ENCODE results near the gene GNAI3.

Gene GNAI3

DNA sequence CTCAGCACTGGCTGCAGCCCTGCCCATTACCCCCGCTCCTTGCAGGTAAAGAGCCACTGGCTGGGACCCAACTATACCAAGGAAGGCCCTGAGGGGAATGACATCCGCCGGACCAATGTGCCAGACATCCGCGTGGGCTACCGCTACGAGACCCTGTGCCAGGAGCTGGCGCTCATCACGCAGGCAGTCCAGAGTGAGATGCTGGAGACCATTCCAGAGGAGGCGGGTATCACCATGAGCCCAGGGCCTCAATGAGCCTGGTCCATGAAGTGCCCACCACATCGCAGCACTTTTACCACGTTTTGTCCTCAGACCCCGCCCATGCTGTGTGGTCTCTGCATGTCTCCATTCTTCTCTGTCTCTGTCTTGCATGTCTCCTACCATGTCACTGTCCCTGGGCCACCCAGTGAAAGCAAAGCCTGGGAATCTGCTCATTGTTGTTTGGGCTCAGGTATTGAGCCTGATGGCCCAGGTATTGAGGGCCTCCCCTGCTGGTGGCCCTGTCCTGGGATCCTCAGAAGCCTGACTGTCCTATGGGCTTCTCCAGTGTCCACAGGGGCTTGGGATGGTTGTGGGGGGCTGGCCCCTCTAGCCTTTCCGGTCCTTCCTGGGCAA, 82.6 kb downstream of the GNAI3 start:
- POLR2A ChIA-PET, result interaction anchor here (0.8 to 1.4 kb wide), 2 partner anchors 83 to 85 kb away, joined by 5 read pairs; partner anchors contain the start of gene GNAI3

DNA sequence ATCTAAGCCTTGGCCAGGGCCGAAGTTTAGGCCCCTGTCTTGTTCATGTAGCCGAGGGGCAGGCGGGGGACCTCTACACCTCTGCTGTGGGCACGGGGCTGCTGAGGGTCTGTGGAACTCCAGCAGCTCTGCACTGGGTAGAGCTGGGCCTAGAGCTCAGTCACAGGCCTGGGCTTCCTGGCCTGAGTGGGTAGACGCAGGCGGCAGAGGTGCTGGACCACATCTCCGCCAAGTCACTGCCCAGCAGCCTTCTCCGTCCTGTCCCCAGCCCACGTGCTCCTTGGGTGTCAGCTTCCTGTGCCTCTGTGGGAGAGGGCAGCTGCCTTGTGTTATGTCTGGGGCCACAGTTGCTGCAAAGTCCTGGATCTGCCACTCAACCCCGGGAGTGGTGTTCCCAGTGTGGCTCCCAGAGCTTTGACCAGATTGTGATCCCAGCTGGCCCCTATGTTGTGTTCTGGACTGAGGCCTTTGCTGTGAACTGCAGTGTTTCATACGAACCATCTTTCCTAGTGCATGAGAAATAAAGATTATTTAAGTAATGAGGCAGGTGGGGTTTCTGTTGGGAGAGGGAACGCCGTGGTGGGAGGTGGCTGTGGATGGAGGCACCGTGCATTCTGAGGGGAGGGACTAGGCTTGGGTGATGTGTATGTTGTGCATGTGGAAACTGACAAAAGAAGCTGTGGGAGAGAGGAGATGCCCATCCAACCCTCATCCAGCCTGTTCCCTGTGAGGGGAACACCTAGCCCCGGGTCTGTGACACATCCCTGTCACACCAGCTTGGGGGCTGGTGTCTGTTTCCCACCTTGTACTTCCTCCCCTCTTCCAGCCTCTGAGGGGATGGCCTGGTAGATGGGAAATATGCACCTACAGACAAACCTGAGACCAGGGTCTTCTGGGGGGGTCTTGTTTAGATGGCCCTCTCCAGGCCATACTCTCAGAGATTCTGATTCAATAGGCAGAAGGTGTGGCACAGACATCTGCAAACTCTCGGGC, 83.4 kb downstream of the GNAI3 start:
- POLR2A ChIA-PET, result interaction anchor here (1.4 kb wide), 1 partner anchor 83 kb away, joined by 5 read pairs; the partner anchor contains the start of gene GNAI3
- TF ChIP-seq, protein P1, sequence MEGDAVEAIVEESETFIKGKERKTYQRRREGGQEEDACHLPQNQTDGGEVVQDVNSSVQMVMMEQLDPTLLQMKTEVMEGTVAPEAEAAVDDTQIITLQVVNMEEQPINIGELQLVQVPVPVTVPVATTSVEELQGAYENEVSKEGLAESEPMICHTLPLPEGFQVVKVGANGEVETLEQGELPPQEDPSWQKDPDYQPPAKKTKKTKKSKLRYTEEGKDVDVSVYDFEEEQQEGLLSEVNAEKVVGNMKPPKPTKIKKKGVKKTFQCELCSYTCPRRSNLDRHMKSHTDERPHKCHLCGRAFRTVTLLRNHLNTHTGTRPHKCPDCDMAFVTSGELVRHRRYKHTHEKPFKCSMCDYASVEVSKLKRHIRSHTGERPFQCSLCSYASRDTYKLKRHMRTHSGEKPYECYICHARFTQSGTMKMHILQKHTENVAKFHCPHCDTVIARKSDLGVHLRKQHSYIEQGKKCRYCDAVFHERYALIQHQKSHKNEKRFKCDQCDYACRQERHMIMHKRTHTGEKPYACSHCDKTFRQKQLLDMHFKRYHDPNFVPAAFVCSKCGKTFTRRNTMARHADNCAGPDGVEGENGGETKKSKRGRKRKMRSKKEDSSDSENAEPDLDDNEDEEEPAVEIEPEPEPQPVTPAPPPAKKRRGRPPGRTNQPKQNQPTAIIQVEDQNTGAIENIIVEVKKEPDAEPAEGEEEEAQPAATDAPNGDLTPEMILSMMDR (IDR thresholded peaks at IDR 0.05; ENCODE audit: control extremely low read depth, extremely low read depth, low read depth, missing control alignments), result no peak
- no peak for DNase-seq (ENCODE audit: extremely low spot score)
- CTCF ChIA-PET, result interaction anchor here (0.9 to 16.8 kb wide), 17 partner anchors 8 to 353 kb away, joined by 3 to 370 read pairs (median 5); partner anchors contain the start of genes AHCYL1, AMPD2, GNAI3 and GNAT2

More for the DNA sequence above, 82.6 kb downstream of the GNAI3 start:
- DNase-seq (ENCODE audit: extremely low spot score), result peak; percentile 11
- CTCF ChIA-PET, result interaction anchor here (0.8 to 11.9 kb wide), 19 partner anchors 9 to 354 kb away, joined by 3 to 135 read pairs (median 4); partner anchors contain the start of genes AHCYL1, AMPD2, GNAI3 and GNAT2
- TF ChIP-seq, protein P1 (IDR thresholded peaks at IDR 0.05; ENCODE audit: control extremely low read depth, extremely low read depth, low read depth, missing control alignments), result no peak

DNA sequence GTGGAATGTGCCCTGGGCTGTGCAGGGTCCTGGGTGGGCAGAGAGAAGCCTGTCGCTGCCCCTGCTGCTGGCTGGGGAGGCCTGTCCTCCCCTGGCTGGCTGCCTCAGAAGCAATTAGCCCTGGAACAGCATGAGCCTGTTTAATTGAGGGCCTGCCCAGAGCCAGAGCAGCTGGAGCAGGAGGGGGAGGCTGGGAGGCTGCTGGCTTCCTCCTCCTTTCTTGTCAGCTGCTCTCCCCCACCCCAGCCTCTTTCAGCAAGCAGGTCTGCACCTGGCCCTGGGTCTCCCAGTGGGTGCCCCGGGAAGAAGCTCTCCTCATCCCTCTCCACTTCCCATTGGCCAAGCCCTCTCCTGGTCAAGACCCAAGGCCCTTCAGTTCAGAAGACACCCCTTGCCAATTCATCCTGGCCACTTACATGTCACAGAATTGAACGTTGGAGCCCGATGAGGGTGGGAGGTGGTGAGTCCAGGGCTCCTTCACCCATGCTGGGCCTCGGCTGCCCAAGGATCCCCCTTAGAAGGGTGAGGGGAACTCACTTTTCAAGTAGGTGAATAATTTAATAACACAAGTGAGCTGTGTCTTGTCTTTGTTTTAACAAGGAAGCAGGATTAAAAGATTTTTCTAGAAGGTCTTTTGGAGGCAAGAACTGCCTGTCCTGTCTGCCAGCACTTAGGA, 84.4 kb downstream of the GNAI3 start:
- CTCF ChIA-PET, result interaction anchor here (0.8 to 16.8 kb wide), 10 partner anchors 7 to 142 kb away, joined by 3 to 370 read pairs (median 4); partner anchors contain the start of gene GNAI3
- TF ChIP-seq, protein P1 (IDR thresholded peaks at IDR 0.05; ENCODE audit: control extremely low read depth, extremely low read depth, low read depth, missing control alignments), result no peak
- POLR2A ChIA-PET, result no interaction called here
- DNase-seq (ENCODE audit: extremely low spot score), result peak; percentile 13

DNA sequence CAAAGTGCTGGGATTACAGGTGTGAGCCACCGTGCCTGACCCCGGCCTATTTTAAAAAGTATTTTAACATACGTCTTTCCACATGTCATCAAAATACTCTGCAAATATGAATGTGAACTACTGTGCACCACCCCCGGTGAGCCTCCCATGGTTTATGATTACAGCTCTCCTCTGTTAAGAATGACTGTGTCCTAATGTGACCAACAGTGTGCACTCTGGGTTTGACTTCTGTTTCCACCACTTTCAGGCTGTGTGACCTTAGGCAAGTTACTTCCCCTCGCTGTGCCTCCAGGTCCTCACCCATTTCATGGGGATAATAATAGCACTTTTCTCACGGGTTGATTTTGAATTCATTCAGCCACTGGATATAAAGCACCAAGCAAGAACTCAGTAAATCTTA, 85.9 kb downstream of the GNAI3 start:
- peak; percentile 17 for DNase-seq (ENCODE audit: extremely low spot score)
- TF ChIP-seq, protein P1 (IDR thresholded peaks at IDR 0.05; ENCODE audit: control extremely low read depth, extremely low read depth, low read depth, missing control alignments), result no peak
- CTCF ChIA-PET, result interaction anchor here (0.8 to 16.8 kb wide), 8 partner anchors 11 to 350 kb away, joined by 3 to 370 read pairs (median 4); partner anchors contain the start of genes AHCYL1 and GSTM4
- POLR2A ChIA-PET, result interaction anchor here (1.0 kb wide), 1 partner anchor 14 kb away, joined by 3 read pairs; no protein-coding TSS in a partner anchor

DNA sequence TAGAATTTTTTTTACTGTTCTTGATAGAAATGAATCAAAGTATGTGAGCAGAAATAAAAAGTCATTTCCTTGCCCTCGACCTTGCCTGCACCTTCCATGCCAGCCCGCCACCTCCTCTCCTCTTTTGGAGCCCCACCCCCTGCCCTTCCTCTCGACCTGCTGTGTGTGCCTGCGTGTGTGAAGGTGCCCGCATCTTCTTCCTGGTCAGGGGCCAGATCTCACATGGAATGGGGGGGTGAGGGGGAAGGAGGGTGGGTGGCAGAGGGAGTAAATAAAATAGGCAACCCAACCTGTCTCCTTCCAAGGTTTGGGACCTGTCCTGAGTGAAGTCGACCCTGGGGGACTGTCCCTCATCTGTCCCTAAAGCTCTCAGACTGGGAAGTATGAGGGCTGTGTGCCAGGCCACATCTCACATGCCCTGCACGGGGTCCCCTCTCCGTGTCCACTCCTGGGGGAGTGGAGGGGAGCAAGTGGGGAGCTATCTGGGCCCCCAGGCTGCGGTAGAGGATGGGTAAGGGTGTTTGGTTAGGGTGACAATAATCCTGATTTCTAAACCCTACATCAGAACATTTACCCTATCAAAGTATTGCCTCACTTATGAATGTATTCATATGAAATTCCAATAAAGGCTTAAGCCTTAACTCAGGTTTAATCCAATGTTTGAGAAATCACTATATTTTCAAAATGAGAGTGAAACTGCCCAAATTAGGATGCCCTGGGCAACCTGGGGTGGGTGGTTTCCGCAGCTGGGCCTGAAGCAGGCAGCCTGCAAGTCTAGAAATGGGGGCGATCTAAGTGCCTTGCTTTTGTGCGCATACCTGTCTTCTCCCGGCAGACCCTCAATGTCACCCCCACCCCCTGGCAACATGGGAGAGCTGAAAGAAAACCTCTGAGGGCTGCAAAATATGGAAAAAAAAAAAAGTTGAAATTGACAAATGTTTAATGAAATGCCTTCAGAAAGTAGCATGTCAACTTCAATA, 86.6 kb downstream of the GNAI3 start:
- DNase-seq (ENCODE audit: extremely low spot score), result peak; percentile 14
- POLR2A ChIA-PET, result interaction anchor here (1.0 kb wide), 1 partner anchor 15 kb away, joined by 3 read pairs; no protein-coding TSS in a partner anchor
- CTCF ChIA-PET, result interaction anchor here (0.8 to 16.8 kb wide), 11 partner anchors 10 to 349 kb away, joined by 3 to 370 read pairs (median 5); partner anchors contain the start of genes AHCYL1 and GSTM4
- TF ChIP-seq, protein P1 (IDR thresholded peaks at IDR 0.05; ENCODE audit: control extremely low read depth, extremely low read depth, low read depth, missing control alignments), result no peak
